Keratinocyte (primary cell): Measurements from ENCODE around the gene ASCC3.

Experiments
- EZH2 ChIP-seq: IDR thresholded peaks from one replicate; pipeline ENCODE4 v1.6.1; 2012; ENCODE audit warnings: inconsistent platforms, mild to moderate bottlenecking, low read length, moderate library complexity
- TF ChIP-seq, protein P1 (sequence below), 3 experiments: IDR thresholded peaks in 1 of 3; conservative IDR thresholded peaks in 1 of 3; optimal IDR thresholded peaks in 1 of 3; 2 replicates in 2 of 3; 3 replicates in 1 of 3; pipeline versions ENCODE3 to v1.5.1; 2011; ENCODE audit warnings: low read length in 3 of 3, mild to moderate bottlenecking in 3 of 3, moderate library complexity in 2 of 3, control low read depth in 1 of 3, inconsistent platforms in 1 of 3; ENCODE audit not compliant: insufficient read depth in 2 of 3; ENCODE audit errors: extremely low read depth in 1 of 3

DNA sequence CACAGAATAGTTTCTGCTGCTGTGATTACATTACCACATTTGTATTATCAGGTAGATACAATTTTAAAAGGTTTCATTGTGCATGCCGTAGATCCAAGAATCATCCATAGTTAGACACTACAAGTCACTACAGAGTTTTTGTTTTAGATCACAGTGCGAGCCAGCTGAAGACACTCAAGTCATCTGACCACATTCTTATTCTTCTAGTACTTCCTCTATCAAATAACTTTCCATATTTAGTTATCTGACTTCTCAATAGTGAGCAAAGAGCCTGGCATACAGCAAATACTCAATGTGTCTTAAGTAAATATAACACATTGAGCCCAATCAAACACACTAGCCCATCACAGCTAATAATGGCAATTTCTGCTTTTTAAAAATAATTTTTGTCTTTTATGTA, 195.4 kb downstream of the ASCC3 start:
- TF ChIP-seq, protein P1, sequence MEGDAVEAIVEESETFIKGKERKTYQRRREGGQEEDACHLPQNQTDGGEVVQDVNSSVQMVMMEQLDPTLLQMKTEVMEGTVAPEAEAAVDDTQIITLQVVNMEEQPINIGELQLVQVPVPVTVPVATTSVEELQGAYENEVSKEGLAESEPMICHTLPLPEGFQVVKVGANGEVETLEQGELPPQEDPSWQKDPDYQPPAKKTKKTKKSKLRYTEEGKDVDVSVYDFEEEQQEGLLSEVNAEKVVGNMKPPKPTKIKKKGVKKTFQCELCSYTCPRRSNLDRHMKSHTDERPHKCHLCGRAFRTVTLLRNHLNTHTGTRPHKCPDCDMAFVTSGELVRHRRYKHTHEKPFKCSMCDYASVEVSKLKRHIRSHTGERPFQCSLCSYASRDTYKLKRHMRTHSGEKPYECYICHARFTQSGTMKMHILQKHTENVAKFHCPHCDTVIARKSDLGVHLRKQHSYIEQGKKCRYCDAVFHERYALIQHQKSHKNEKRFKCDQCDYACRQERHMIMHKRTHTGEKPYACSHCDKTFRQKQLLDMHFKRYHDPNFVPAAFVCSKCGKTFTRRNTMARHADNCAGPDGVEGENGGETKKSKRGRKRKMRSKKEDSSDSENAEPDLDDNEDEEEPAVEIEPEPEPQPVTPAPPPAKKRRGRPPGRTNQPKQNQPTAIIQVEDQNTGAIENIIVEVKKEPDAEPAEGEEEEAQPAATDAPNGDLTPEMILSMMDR (optimal IDR thresholded peaks at IDR 0.05 in 1 of 3, IDR thresholded peaks at IDR 0.05 in 1 of 3, conservative IDR thresholded peaks at IDR 0.05 in 1 of 3; ENCODE audit: extremely low read depth in 1 of 3, insufficient read depth in 2 of 3, low read length in 3 of 3): no peak
- TF ChIP-seq EZH2: no peak
